Fibroblast of peridontal ligament (primary cell): Measurements from ENCODE around the gene RELT.
A peak's percentile ranks its signal among the peaks of the same experiment; 100 is the strongest.

Experiments
- DNase-seq: peaks from one replicate; pipeline ENCODE4 v3.0.0-alpha.2; 2010; ENCODE audit errors: extremely low read depth

The RELT gene

GRCh38 chr11:73376803-73377629 is 817 bp downstream of the RELT start:
- DNase-seq = peak; percentile 62

DNA sequence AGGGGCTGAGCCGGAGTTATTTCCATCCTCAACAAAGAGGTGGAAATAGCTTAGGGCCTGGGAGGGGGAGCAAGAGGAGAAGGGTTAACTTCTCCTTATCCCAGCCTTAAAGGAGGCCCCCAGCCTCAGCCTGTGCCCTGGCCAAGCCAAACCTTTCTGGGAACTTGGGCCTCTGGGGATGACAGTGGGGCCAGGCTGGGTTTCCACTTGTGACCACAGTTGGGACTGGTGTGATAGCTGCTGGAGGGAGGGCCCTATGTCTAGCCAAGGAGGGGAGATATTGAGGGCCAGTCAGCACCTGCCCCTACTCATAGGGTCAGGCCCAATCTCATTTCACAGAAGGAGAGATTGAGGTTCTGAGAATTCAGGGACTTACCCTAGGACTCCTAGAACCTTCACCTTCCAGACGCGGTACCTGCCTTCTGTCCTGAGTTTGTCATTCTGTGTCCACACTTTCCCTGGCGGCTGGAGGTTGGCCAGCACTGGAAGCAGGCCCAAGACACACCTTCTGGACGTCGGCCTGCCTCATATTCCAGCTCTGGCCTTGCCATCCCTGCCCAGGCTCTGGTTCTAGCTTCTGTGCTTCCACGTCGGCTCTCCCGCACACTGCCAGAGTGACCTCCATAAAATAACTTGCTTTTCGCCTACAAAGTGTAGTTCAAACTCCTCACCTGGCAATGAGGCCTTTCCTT is 3.1 kb downstream of the RELT start:
- no peak for DNase-seq

DNA sequence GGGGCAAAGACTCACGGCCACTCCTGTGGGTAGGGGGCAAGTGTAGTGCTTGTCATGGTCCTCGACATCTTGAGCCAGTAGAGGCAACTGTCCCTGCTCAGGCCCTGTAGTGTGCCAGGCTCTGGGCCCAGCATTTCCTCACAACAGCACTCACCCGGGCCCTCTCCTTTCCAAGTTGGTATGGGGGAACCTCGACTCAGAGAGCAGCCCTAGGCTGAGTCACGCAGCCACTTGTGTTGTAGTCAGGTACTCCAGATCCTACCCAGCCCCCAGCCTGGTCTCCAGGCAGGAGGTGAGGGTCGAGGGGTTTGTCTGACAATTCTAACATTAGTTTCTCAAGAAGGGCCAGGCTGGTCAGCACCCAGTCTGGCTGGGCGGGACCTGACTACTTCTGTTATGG is 4.1 kb downstream of the RELT start:
- DNase-seq = no peak

DNA sequence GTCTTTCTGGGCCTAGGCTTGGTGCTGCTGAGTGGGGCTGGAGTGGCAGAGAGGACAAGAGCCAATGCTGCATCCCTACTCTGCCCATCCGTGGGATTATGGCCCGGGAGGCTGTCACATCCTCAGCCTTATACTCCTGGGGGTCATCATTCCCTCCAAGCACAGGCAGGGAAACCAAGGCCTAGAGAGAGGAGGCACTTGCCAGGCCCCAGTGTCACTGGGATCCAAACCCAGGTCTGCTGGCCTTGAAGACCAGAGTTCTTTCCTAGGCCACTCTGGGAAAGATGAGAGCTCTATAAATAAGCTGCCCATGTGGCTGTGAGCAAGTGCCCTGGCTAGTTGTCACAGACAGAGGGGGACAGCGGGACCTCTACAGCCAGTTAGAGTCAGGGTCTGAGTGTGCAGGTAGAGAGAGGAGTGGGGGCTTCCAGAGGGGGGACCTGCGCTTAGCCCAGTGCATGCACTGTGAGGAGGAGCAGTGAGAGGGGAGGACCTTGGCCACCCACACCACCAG is 4.8 kb downstream of the RELT start:
- DNase-seq = no peak

- no peak for DNase-seq
Measured at GRCh38 chr11:73381589-73381988, 5.4 kb downstream of the RELT start.

GRCh38 chr11:73382183-73382582 is 6.0 kb downstream of the RELT start:
- no peak for DNase-seq

DNA sequence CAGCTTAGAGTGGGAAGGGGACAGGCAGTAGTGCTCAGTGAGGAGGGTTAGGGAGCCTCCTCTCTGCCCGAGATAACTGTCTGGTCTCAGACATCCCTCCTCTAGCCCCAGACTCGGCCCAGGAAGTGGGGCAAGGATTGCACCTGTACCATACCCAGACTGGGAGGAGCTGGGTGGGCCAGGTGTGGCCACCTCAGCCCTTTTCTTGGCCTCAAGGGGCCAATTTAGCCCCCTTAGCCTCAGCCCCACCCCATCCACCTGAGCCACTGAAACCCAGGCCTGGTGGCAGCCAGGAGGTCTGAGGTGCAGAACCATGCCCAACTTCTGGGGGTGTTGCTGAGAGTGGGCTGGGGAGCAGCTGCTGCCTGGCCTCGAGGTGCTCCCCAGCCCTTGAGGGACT is 6.5 kb downstream of the RELT start:
- DNase-seq = no peak

- DNase-seq = no peak
Measured at GRCh38 chr11:73383249-73384124, 7.3 kb downstream of the RELT start.

DNA sequence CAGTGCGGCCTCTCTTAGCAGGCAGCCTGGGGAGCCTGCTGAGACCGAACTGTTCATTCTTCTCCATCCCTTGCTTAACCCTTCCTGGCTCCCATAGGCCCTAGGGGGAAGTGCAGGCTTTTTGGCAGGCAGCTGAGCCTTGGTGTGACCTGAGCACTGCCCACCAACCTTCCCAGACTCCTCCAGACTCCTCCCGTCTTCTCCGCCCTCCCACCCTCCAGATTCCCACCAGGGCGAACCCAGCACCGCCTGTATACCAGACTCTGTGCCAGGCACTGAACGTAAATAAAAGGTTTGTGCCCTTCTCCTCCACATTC is 7.9 kb downstream of the RELT start:
- no peak for DNase-seq

- DNase-seq = no peak
Measured at GRCh38 chr11:73384531-73384871, 8.3 kb downstream of the RELT start.

DNA sequence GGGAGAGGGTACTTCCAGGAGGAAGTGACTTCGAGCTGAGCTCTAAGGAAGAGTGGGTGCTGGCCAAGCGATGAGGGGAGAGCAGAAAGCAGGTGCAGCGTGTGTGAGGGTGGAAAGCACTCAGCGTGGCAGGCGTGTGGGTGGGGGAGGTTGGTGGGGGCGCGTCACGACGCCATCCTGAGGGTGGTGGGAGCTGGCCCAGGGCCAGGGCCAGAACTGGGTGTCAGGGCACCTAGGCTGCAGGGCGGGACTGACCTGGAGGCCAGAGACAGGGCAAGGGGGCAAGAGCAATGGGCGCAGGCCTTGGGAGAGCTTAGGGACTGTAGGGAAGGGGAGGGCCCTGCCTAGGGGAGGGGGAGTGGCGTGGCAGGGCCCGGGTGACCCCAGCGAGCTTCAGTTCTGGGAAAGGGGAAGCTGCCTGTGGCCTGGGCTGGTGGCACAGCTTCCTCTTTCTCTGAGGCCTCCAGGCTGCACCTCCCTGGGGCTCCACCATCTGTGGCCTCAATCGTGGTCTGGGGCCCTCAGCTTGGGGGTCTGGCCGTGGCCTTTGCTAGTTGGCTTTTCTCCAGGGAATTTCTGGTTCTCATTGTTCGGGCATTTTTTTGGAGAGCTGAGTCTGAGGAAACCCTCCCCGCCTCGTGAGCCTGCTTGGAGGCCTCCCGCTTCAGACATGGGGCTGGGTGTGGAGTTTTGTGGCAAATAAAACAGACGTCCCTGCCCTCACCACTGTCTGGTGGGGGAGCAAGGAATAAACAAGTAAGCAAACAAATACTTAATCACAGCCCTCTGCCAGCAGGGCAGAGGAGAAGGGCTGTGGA is 8.9 kb downstream of the RELT start:
- peak; percentile 31 for DNase-seq

DNA sequence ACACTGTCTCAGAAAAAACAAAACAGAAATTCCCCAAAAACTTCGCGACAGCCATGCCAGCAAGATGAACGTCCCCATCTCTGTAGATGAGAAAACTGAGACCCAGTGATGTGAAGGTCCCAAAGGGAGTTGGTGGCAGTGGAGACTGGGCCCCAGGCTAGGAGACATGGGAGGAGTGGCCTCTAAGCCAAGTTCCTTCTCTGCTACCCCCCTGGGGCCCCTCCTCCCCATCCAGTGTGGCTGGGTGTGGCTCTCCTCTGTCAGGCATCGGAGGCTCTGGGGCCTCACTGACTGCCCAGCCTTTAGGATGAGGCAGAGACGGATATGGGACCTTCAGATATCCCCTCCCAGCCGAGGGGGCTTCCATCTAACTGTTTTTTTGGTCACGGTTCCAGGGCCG is 9.8 kb downstream of the RELT start:
- no peak for DNase-seq

DNA sequence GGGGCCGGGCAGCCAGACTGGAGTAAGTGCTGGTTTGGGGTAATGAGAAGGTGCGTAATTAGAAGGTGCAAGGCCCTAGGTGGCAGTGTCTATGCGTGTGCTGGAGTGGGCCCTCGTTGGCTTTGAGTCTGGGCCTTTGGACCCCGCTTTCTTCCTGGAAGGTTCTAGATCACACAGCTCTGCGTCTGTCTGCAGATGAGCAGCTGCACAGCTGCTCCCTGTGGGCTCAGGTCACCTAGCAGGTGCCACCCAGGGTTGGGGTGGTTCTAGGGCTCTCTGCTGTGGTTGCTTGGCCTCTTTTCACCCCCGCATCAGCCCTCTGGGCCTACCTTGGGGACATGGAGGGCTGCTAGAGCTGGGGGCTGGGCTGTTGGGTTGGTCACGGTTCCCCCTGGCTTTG is 10.3 kb downstream of the RELT start:
- no peak for DNase-seq

- no peak for DNase-seq
Measured at GRCh38 chr11:73387594-73388264, 11.5 kb downstream of the RELT start.

DNA sequence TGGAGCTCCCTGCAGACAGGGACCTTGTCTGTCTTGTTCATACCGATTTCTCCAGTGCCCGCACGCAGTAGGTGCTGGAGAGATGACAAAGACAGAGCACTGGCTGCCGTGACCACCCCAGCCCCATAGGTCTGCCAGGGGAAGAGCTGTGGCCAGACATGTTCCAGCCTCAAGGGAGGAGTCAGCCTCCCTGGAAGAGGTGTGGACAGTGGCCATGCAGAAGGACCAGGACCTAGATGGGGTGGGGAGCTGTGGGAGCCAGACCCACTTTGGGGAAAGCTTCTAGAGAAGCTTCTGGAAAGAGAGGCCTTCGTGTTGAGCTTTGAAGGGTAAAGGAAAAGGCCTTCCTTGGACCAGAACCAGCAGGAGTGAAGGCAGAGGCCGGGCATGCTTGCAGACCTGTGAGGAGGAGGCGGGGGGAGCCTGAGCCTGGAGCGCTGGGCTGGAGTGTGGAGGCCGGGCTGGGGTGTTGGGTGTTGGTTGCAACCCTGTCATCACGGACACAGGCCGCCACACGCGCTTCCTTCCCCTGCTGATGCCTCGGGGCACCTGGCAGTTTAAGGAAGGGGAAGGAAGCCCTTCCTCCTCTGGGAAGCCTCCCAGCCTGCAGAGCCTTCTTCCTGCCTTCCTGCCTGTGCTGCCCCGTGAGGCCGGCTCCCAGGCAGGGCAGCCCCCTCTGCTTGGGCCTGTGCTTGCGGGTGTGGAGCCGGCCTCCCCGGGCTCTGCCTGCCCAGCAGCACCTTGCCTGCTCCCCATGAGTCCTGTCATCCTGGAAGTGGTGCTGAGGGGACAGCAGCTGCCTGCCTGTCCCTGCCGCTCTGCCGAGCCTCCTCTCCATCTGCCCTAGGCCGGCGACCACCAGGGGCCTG is 12.3 kb downstream of the RELT start:
- no peak for DNase-seq

GRCh38 chr11:73389134-73389525 is 12.9 kb downstream of the RELT start:
- DNase-seq = no peak

- DNase-seq = no peak
Measured at GRCh38 chr11:73389916-73390315, 13.7 kb downstream of the RELT start.

DNA sequence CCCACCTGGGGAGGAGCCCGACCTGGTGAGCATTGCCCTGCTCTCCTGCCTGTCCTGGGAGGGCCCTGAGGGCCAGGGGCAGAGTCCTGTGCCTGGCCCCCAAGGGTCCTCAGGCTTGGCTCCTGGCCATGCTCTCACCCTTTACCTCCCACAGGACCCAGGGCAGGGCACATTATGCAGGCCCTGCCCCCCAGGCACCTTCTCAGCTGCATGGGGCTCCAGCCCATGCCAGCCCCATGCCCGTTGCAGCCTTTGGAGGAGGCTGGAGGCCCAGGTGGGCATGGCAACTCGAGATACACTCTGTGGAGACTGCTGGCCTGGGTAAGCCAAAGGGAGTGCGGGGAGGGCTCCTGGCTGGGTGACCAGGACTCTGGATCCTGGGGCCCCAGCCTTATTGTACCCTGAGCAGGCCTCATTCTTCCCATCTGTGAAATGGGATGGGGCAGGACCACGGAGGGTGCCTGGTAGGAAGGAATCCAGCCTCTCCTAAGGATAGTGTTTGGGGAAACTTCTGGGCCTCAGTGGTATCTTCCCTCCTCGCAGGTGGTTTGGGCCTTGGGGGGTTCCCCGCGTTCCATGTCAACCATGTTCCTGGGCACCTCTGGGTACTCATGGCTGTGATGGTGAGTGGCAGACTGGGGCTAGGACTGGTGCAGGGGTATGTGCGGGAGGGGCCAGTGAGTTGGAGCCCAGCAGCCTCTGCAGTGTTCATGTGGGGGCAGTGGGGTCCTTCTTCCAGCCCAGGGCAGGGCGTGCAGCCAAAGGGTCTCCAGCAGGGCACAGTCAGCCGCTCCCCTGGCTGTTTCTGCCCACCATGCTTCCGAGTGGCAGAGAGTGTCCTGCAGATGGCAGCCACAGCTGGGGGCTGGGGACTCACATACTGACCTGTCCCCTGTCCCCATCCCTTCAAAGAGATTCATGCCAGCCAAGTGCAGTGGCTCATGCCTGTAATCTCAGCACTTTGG is 14.7 kb downstream of the RELT start:
- DNase-seq = no peak

GRCh38 chr11:73391665-73392064 is 15.5 kb downstream of the RELT start:
- no peak for DNase-seq
